Renal cortex interstitium (tissue), 11 donors: ENCODE data around the gene TMEM108. TPM values are rescaled to one million over a fixed set of nuclear protein-coding genes. Genes with fewer than 3 reads are reported as not detected.
A peak's percentile ranks its signal among the peaks of the same experiment; 100 is the strongest.

Experiments used
- DNase-seq, 11 donors: peaks; one replicate each; pipeline ENCODE4 v3.0.0-alpha.2; 2013; ENCODE audit warnings: low read depth in 9 of 11, low spot score in 4 of 11; ENCODE audit errors: extremely low read depth in 1 of 11
- polyA plus RNA-seq, 3 donors: library from polyadenylated mRNA; unstranded; fragments of 120-200 nt; gene quantifications; one replicate each; pipeline ENCODE4 v1.2.1, GENCODE V29; 2013; ENCODE audit not compliant: insufficient read length in 3 of 3

TMEM108 gene
- polyA plus RNA-seq, 3 donors, result 1.9 to 2.4 (median 2.0) TPM

DNA sequence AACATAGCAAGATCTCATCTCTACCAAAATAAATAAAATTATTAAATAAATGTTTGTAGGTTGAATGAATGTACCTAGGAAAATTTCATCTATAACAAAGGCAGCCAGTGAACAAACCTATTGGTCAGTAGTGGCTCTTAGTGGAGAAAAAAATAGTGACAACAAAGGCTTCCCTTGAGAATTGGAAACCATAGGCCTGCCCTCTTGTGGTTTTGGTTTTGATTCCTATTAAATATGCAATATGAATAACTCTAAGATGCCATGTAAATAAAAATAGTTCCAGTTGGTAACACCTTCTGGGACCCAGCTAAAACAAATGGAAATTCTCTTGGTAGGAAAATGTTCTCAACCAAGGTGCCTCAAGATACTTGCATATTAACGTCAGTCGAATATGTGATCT lies 216.0 kb downstream of the TMEM108 start:
- no peak for DNase-seq

DNA sequence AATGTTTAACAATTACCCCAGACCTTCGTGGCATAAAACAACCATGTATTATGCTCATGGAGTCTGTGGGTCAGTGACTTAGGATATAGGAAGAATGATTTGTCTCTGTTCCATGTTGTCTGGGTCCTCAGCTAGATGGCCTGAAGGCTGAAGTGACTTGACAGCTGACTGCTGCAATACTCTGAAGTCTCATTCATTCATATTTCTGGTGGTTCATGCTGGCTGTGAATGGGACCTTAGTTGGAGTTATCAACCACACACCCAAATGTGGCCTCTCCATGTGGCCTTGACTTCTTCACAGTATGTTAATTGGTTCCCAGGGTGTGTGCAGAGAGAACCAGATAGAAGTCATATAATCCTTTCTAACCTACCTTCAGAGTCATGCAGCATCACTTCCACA lies 216.5 kb downstream of the TMEM108 start:
- DNase-seq, result no peak

DNA sequence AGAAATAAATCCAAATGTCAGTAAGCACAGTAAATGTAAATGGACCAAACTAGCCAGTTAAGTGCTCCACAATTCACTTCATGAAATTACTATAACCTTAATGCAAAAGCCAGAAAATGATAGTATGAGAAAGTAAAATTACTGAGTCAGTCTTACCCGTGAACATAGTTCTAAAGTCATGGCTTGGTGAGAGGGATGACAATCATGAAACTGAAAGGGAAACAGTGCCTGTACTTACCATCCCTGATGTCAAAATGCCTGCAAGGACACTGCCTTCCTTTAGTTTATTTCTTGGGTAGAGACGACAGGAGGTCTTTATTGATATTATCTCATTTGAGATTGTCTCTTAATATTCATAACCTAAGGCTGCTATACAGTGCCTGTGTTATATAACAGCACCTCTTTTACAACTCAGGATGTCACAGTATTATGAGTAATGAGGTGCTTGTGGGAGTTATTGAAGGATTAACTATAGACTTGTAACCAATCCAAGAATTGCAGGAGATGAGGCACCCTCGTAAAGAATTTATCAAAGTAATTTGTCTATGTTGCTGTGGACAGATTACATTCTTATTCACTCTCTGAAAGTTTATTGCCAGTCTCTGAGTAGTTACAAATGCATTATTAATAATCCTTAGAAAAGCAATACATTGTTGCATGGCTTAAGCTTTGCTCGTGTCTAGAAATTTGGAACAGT lies 218.7 kb downstream of the TMEM108 start:
- DNase-seq, result no peak

DNA sequence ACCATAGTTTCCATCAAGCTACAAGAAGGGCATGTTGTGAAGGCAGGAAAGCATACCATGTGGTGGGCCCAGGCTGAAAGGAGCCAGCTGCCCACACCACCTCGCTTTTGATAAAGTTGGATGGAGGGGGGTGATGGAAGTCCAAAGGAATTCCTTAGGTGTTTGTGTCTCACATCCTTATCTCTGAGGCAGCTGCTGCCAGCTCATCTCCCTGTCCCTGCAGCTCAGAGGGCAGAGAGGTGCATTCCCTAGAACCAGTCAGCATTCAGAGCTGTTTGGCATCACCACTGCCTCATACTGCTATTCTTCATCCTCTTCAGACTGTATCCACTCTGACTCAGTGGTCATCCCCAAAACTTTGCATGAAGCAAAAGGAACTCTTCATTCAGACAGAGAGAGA lies 220.2 kb downstream of the TMEM108 start:
- no peak for DNase-seq

DNA sequence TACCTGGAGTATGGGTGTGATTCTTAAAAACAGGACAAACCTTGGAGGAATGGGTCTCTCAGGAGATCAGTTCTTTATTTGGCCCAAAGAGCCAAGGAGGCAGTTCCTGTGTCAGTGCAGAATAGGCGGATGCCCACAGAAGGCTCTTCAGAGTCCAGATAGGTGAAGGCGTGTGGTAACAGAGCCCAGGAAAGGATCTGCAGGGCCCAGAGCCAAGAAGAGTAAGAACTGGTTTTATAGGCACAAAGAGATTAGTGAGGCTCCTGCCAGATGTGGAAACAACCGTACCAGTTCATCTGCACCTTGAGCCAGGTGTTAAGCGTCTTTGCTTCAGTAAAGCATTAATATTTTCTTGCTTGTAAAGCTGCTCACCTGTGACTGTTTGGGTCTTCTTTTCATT lies 221.6 kb downstream of the TMEM108 start:
- no peak for DNase-seq

DNA sequence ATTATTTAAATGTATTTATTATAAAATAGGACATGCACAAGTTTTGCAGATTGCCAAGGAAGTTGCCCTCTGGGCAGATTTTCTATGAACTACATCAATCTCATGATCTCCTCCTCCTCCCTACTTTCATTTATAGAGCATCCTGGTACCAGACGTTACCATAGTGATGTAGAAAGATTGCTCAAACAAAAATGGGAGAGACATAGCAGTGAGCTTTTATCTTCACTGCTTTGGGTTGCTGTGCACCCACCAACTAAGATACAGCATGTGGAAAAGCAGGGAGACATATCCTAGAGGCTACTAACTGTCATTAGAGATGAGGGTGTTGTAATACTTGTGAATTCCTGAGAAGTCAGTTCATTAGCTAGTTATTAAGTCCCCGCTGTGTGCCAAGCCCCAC lies 224.1 kb downstream of the TMEM108 start:
- DNase-seq, result no peak

DNA sequence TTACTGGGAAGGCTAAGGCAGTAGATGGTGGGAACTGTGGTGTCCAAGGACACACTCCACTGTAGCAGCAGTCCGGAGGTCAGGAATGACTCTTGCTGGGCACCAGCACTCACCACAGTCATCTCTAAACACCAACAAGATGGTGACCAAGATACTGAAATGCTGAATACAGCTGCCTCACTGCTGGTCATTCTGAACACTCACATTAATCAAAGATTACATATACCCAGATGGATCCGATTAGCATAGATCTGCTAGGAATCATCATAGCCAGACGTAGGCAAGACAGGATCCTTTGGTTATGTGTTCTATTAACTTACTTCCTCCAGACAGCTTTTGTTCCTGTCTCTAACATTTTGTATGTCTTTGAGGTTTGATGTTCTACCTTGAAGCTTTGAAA lies 226.7 kb downstream of the TMEM108 start:
- no peak for DNase-seq

DNA sequence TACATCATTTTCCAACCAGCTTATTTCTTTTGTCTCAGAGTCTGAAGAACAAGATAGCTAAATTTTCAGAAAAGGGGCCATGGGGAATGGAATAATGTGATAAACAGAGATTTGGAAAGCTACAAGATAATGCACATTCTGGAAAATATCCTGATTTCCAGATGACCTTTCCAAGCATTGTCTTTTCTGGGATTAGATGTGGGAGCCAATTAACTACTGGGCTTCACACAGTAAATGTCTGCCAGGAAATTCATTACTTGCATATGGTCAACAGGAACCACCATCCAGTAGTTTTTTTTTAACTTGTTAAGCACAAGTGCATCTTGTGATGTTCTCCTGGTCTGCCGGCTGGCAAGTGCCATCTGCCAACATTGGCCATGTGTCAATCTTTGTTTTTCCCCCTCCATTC lies 230.5 kb downstream of the TMEM108 start:
- DNase-seq, result no peak

DNA sequence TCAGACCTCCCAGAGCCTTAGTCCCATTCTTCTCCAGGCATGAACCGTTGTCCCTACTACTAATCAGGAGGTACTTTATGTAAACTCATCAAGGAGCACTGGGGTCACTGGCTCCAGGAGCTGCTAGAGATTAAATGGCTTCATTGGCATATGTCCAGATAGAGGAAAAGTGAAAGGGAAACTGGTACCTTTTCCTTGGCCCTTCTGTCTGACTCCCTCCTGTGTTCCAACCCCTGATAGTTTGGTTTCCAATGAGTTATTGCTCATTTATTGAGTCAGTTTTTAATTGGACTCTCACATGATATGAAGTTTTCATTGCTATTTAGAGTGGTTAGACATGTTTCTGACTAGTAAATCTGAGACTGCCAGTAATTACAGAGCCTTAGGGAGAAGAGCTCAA lies 231.2 kb downstream of the TMEM108 start:
- no peak for DNase-seq

DNA sequence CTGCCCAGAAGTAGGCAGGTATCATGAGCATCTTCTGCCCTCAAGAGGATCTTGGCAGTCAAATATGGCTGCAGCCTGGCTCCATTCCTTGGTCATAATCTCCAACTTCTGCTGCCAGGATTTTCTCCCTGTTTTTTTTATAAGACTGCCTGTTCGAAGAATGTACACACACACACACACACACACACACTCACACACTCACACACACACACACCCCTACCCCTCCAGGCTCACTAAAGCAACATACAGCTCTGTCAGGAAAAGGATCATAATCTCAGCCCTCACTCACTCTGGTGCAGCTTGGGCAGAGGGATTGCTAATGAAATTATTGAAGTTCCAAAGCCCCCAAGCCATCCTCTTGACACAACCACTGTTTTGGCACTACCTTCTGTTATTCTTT lies 232.4 kb downstream of the TMEM108 start:
- DNase-seq, result no peak

DNA sequence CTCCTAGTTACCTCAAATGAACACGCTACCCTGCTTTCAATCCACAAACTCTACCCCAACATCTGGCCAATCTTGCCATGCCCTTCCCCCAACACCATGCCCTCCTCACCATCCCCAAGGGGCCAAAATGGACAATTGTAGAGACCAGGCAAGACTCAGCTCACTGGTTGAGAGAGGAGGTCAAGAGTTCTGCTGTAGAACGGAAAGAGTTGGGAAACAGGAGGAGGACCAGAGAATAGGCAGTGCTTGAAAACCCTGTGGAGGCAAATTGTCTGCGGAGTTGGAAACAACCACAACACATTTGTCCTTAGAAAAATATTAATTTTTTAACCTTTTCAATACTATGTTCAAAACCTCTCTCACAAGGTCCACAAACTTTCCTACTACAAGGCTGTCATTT lies 232.9 kb downstream of the TMEM108 start:
- DNase-seq, result no peak

DNA sequence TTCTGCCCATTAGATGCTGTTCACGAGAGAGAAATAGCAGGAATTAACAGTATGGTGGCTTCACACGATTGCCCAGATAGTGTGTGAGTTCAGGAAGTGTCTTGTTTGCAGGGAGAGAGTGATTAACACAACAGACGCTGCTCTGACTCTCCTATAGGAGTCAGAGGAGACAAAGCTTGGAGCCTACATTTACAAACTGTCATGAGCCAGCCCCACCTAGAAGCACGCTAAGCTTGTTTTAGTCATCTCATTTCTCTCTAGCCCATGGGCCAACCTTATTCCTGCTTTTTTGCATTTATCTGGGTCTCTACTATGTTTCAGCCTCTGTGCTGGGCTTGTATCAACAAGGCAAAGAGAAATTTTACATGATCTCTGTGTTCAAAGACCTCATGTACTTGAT lies 233.3 kb downstream of the TMEM108 start:
- no peak for DNase-seq

DNA sequence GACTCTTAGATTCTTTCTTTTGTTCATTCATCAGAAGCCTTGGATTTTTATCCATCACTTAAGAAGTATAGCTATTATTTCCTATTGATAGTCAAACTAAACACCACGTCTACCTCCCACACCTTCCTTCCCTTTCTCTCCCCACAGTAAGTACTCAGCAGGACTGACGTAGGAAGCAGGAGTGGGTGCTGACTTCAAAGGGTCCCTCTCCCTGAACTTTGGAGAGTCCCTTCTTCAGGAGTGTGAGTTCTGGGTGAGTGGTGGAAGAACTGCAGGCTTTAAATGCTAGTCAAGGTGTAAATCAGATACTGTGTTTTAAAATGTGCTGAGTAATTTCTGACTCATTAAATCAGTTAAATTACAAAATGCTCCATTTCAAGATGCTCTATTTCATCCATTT lies 235.2 kb downstream of the TMEM108 start:
- DNase-seq, result no peak

DNA sequence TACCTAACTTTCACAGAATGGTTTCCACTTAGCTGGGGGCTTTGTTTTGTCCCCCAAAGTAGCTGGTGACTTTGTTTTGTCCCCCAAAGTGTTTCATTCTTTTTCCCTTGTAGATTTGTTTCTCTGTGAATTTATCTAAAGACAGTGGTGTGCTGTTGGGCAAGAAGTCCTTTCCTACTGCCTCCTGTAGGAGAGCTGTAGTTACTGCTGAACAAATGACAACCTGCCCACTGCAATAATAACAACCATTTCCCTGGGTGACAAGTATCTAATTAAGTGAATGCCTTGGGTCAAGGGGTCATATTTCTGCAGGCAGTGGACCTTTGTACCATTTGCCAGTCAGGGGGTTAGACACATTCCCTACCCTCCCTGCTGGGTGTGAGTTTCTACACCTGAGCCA lies 236.3 kb downstream of the TMEM108 start:
- DNase-seq, result no peak

DNA sequence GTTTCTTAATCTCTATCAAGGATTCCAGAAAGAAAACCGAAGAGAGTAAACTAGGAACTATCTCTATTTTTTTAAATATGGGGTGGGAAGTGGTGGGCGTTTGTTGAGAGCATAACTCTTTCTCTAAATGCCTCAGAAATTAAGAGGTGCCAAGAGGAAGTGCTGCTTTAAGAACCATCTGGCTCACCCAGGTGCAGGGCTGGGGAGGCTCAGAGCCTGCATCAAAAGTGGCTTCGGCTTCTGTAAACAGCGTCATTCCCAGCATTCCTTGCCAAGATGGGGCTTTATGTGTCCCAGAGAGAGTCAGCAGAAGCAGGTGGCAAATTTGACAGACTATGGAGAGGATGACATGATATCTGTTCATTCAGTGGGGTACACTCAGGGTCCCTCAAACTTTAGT lies 238.4 kb downstream of the TMEM108 start:
- DNase-seq, result no peak

DNA sequence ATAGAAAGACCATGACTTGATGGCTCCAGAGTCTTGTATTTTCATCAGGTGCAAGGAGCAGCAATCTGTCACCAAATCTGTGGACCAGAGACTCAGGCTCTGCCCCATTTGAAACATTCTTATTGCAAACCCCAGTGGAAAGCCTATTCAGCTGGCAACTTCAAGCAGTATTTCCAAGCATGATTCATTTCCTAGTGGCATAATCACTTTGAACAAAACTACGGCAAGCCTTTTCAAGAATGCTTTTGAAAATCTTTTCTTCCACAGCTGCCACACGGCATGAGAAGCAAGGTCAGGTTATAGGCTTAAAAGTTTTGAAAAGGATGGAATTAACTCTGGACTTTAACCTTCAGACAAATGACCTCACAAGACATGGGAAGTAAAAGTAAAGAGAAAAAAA lies 239.6 kb downstream of the TMEM108 start:
- DNase-seq, result no peak

DNA sequence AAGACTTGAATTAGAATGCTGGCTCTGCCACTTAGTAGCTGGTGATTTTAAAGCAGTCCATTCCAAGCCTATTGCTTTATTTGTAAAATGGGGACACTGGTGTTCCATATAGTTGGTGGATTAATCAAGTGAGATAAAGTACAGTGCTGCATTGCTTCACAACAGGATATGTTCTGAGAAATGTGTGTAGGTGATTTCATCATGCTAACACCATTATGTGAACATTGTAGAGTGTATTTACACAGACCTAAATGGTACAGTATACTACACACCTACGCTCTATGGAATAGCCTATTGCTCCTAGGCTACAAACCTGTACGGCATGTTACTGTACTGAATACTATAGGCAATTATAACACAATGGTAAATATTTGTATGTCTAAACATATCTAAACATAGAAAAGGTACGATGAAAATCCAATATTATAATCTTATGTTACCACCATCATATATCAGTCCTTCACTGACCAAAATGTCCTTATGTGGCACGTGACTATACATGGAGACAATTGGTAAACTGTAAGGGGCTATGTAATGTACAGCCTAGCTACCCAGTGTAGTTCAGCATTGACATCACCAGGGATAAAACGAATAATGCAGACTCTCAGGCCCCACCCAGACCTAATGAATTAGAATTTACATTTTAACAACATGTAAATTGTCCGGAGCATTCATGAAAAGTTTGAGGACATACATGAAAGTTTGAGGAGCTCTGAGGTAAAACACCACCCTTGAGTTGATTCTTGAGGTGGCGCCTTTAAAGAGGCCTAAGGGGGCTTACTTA lies 240.3 kb downstream of the TMEM108 start:
- DNase-seq, result no peak

DNA sequence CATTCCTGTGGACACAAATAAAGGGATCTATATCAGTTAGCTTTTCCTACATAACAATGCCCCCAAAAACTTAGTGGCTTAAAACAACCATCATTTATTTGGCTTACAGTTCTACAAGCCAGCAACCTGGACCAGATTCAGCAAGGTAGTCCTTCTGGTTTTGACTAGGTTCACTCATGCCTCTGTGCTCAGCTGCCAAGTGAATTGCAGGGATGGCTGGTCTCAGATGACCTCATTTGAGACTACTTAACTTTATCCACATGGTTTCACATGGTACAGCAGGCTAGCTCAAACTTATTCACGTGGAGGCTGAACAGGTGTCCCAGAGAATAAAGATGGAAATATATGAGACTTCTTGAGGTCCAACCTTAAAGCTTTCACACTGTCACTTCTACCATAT lies 242.4 kb downstream of the TMEM108 start:
- DNase-seq, result peak in 7 of 11 donors; percentile 5 to 26 (median 23)

DNA sequence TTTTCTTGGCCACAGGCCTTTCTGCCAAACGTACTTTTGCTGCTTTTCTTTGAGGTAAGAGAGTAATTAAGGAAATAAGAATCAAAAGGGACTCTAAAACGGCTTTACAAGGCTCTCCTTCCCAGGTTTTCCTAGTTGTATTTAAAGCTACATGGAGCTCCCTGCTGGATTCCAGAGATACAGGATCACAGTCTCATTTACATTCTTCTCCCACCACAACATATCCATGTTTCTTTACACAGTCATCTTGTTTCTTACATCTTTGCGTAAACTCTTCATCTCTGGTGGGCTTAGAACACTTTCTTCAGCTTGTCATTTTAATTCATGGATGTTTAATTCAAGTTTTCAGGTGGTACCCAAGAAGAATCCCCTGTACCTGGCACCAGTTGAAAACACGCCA lies 244.0 kb downstream of the TMEM108 start:
- DNase-seq, result no peak

DNA sequence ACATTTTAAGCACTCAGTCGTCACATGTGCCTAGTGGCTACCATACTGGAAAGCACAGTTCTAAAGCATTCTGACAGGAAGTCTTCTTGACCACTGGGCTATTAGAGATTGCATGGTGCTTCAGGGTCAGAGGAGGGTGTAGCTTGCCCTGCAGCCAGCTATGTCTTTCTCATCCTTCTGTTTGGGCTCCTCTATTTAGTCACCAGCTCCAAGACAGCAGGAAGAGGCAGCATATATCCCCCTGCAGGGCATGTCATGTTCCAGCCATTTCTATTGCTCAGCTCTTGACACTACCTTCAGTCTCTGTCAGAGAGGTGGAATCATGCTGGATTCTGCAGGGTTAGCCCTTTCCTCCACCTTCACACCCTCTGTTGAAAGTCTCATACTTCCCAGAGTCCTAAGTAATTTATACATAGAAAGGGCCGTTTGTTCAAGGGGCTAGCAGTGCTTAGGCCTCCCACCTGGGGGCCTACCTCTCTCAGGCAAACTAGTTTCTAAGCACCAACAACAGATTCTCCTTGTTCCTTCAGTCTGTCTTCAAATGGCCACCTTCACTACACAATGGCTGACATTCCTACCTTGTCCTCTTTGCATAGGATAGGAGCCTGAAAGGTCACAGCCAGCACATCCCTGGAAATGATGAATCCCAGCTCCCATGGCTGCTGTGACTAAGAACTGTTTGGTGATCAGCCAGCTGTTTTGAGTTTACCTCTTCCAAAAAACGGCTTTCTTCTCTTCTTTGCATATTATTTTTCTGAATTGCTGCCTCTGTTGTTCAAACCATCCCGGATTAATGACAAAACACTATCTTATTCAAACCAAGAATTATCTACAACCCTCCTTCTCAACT lies 246.0 kb downstream of the TMEM108 start:
- DNase-seq, result no peak
